Measurements from ENCODE around the gene ADGRD1.

DNA sequence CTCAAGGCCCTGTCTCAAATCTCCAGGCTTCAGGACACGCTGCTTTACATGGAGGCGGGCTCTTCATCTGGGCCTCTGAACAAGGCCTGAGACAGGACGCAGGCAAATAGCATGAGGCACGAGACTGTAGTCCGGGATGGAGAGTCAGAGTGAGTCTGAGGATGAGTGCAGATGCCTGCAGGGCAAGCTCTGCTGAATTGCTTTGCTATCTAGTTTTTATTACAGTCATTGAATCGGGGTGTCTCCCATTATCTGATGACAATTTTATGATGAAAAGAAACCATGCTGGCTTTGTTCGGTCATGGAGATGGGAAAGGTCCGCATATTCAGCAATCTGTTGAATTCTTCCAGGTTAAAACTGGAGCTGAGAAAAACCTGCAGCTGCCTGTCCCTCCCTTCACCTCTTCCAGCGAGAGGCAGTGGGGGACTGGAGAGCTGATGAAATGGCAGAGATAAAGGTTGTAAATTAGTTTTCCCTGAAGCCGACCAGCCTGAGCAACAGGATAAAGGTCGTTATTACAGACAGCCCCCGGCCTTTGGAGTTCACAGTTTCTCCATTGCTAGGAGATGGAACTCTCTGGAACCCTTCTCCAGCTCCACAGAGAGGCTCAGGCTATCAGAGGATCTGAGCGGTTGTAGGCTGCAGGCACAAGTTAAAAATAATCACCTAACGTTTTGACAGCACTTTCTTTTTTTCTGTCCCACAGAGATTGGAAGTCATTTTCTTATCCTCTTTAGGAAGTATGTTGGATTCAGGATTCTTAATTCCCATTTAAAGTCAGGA lies 1.3 kb upstream of the ADGRD1 start:
- TF ChIP-seq, protein P1, sequence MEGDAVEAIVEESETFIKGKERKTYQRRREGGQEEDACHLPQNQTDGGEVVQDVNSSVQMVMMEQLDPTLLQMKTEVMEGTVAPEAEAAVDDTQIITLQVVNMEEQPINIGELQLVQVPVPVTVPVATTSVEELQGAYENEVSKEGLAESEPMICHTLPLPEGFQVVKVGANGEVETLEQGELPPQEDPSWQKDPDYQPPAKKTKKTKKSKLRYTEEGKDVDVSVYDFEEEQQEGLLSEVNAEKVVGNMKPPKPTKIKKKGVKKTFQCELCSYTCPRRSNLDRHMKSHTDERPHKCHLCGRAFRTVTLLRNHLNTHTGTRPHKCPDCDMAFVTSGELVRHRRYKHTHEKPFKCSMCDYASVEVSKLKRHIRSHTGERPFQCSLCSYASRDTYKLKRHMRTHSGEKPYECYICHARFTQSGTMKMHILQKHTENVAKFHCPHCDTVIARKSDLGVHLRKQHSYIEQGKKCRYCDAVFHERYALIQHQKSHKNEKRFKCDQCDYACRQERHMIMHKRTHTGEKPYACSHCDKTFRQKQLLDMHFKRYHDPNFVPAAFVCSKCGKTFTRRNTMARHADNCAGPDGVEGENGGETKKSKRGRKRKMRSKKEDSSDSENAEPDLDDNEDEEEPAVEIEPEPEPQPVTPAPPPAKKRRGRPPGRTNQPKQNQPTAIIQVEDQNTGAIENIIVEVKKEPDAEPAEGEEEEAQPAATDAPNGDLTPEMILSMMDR (IDR thresholded peaks at IDR 0.05): no peak
- no peak for TF ChIP-seq POLR2A (IDR thresholded peaks at IDR 0.05)
